K562 (cell line): ENCODE data around the gene PIP4K2A. TPM values are rescaled to one million over a fixed set of nuclear protein-coding genes. Genes with fewer than 3 reads are reported as not detected.

Experiments used
- ATAC-seq: fragments of 200-7000 bp; cut with Tn5 transposase; 3 replicates; pipeline ENCODE4 v1.9.1; 2020; ENCODE audit warnings: moderate library complexity
- BruUV-seq: library from RNA; stranded (reverse); fragments of 400-500 nt; replicated peaks from 2 replicates; lab custom pipeline; 2021; lab: Mats Ljungman, UMichigan
- CTCF ChIA-PET: fragments of 300-600 bp; formaldehyde crosslinking; extraction: SDS; loops from one replicate; lab custom pipeline; 2021; ENCODE audit warnings: low intra/inter-chr PET ratio; lab: Yijun Ruan, JAX
- POLR2A ChIA-PET: fragments of 300-600, 350-650 bp; sonication (Branson Sonifier 250); formaldehyde crosslinking; extraction: SDS; loops from one replicate; lab custom pipeline; 2021; ENCODE audit warnings: antibody characterized with exemption, inconsistent platforms; lab: Yijun Ruan, JAX
- DNase-seq, 4 experiments: peaks; one replicate each; pipeline versions ENCODE4 v3.0.0 to v3.0.0-alpha.2; 2011 to 2018; ENCODE audit warnings: low spot score in 3 of 4, mixed read lengths in 3 of 4; ENCODE audit errors: extremely low read depth in 1 of 4
- FAIRE-seq: peaks from 2 replicates; lab custom pipeline; 2011; peaks lifted over from hg19 to GRCh38; lab: Jason Lieb, UNC
- H2AFZ ChIP-seq: 2 replicates; pipeline ENCODE4 v1.6.0; 2011; ENCODE audit warnings: low read depth, low read length, control low read depth, inconsistent platforms
- H3K27ac ChIP-seq: fragments of 200-600 bp; 3 replicates; pipeline ENCODE4 v1.8.0; 2011; ENCODE audit warnings: low read depth, mild to moderate bottlenecking, control low read depth, inconsistent platforms, low read length, moderate library complexity, mixed read lengths; ENCODE audit errors: extremely low read depth
- H3K27me3 ChIP-seq, 2 experiments: fragments of 300-600 bp in 1 of 2; 2 replicates in 1 of 2; 3 replicates in 1 of 2; pipeline versions ENCODE4 v1.6.0 to v1.8.0; 2011; ENCODE audit warnings: inconsistent platforms in 2 of 2, low read length in 2 of 2, mild to moderate bottlenecking in 1 of 2, mixed read lengths in 1 of 2, moderate library complexity in 1 of 2; ENCODE audit not compliant: control insufficient read depth in 2 of 2, insufficient read depth in 2 of 2
- H3K36me3 ChIP-seq: fragments of 300-600 bp; 3 replicates; pipeline ENCODE4 v1.8.0; 2011; ENCODE audit warnings: mild to moderate bottlenecking, low read length, inconsistent platforms; ENCODE audit not compliant: control insufficient read depth, insufficient read depth
- H3K4me1 ChIP-seq, 2 experiments: fragments of 200-600 bp in 1 of 2; replicated peaks in 1 of 2; 2 replicates in 1 of 2; 3 replicates in 1 of 2; pipeline versions ENCODE4 v1.5.1 to v1.8.0; 2011; ENCODE audit warnings: inconsistent platforms in 2 of 2, low read length in 2 of 2, mild to moderate bottlenecking in 1 of 2, mixed read lengths in 1 of 2, moderate library complexity in 1 of 2; ENCODE audit not compliant: control insufficient read depth in 2 of 2, insufficient read depth in 2 of 2
- H3K4me2 ChIP-seq: 2 replicates; pipeline ENCODE4 v1.6.1; 2011; ENCODE audit warnings: low read length, control low read depth, inconsistent platforms, mixed read lengths; ENCODE audit not compliant: insufficient read depth
- H3K4me3 ChIP-seq: fragments of 200-600 bp; sonication (generic), shearing (Covaris generic); 2 replicates; pipeline ENCODE4 v1.5.1; 2016; ENCODE audit warnings: control low read depth, inconsistent platforms
- H3K79me2 ChIP-seq: fragments of 200-600 bp; 3 replicates; pipeline ENCODE4 v1.8.0; 2011; ENCODE audit warnings: low read length, inconsistent platforms; ENCODE audit not compliant: control insufficient read depth, insufficient read depth
- H3K9ac ChIP-seq, 2 experiments: 2 replicates each; pipeline versions ENCODE4 v1.6.0 to v1.6.1; 2011; ENCODE audit warnings: low read depth in 2 of 2, low read length in 2 of 2, control low read depth in 1 of 2, inconsistent platforms in 1 of 2, mild to moderate bottlenecking in 1 of 2, mixed read lengths in 1 of 2; ENCODE audit not compliant: insufficient read depth in 1 of 2
- H3K9me1 ChIP-seq: one replicate; pipeline ENCODE4 v1.6.0; 2011; ENCODE audit warnings: inconsistent platforms, mild to moderate bottlenecking, low read length, moderate library complexity; ENCODE audit not compliant: control insufficient read depth, insufficient read depth
- H3K9me3 ChIP-seq: replicated peaks from 2 replicates; pipeline ENCODE4 v1.5.1; 2011; ENCODE audit warnings: low read depth, low read length, inconsistent platforms; ENCODE audit not compliant: control insufficient read depth, insufficient read depth
- H4K20me1 ChIP-seq: replicated peaks from 2 replicates; pipeline ENCODE4 v1.6.1; 2011; ENCODE audit warnings: low read length, inconsistent platforms, mixed read lengths; ENCODE audit not compliant: control insufficient read depth, insufficient read depth
- CREB1 ChIP-seq, 2 experiments: sonication (generic) in 1 of 2; formaldehyde crosslinking in 1 of 2; IDR thresholded peaks; 2 replicates each; pipeline versions ENCODE4 v1.6.1 to v1.8.0; 2012 to 2022; ENCODE audit warnings: inconsistent platforms in 1 of 2, mild to moderate bottlenecking in 1 of 2, missing genetic modification reagents in 1 of 2, moderate library complexity in 1 of 2
- KDM5B ChIP-seq: fragments of 200-600 bp; sonication (generic); IDR thresholded peaks from 2 replicates; pipeline ENCODE4 v1.6.1; 2012; ENCODE audit warnings: low read depth, mild to moderate bottlenecking, moderate library complexity, low read length, control low read depth, inconsistent platforms; ENCODE audit not compliant: insufficient replicate concordance
- NFIC ChIP-seq: fragments of 450-650 bp; IDR thresholded peaks from 2 replicates; pipeline ENCODE4 v1.6.1; 2017; ENCODE audit warnings: mild to moderate bottlenecking, inconsistent platforms
- ZC3H11A ChIP-seq: IDR thresholded peaks from 2 replicates; pipeline ENCODE4 v1.6.1; 2012; ENCODE audit warnings: low read depth, low read length, improper control_type of control experiment
- ZNF318 ChIP-seq, 2 experiments: fragments of 450-650 bp; IDR thresholded peaks; 2 replicates each; pipeline ENCODE4 v1.6.1; 2016; ENCODE audit warnings: mild to moderate bottlenecking in 2 of 2, borderline replicate concordance in 1 of 2, low read depth in 1 of 2, moderate library complexity in 1 of 2
- ZNF707 ChIP-seq: fragments of 250-450 bp; sonication (Bioruptor Pico); conservative IDR thresholded peaks from 2 replicates; pipeline ENCODE4 v1.8.0; 2022; ENCODE audit warnings: inconsistent platforms, mild to moderate bottlenecking, moderate library complexity
- WGBS: fragments of 100-300 bp; shearing (Covaris generic); methylation state at CpG from one replicate; pipeline ENCODE4 v1.1.6; 2016; ENCODE audit warnings: low coverage, mixed read lengths; ENCODE audit not compliant: insufficient coverage; ENCODE audit errors: missing lambda C conversion rate; 5-methylcytosine and 5-hydroxymethylcytosine counted together
- in situ Hi-C: fragments of 300-500 bp; cut with MboI; formaldehyde crosslinking; loops from 4 replicates; pipeline ENCODE4 v1.15.0; 2018; ENCODE audit warnings: inconsistent platforms, mixed read lengths
- intact Hi-C: fragments of 100-400 bp; cut with micrococcal nuclease; formaldehyde crosslinking; loops from 2 replicates; pipeline ENCODE4 v1.14.2; 2022
- polyA plus RNA-seq, 8 experiments: library from polyadenylated mRNA; depleted of rRNA in 4 of 8; stranded (reverse) in 5 of 8; unstranded in 3 of 8; fragments of >200 nt; fragmentation: Nextera tagmentation in 2 of 8; fragmentation: Illumina TruSeq in 1 of 8; extraction: Ambion mirVana in 2 of 8; extraction: Trizol in 1 of 8; gene quantifications; 2 replicates each; pipeline versions ENCODE4 v1.2.1 to v1.2.3, GENCODE V29; 2011 to 2014; ENCODE audit warnings: inconsistent platforms in 1 of 8, missing spikeins in 1 of 8
- total RNA-seq, 7 experiments: library from RNA; depleted of rRNA in 6 of 7; stranded (reverse); fragments of >200 nt in 6 of 7; fragmentation: Illumina TruSeq in 2 of 7; extraction: Trizol in 2 of 7; gene quantifications; 2 replicates each; pipeline versions ENCODE4 v1.2.1 to v1.2.3, GENCODE V29; 2011 to 2021; ENCODE audit warnings: low replicate concordance in 1 of 7

Gene PIP4K2A
- total and polyA plus RNA-seq, 9 of the 15 experiments (the other 6 are each of a cell fraction or from before 2014, with no cell fraction given) = 35.6 to 117 (median 71.9) TPM

- no peak for TF ChIP-seq ZNF318 (IDR thresholded peaks at IDR 0.05; ENCODE audit: borderline replicate concordance in 1 of 2, low read depth in 1 of 2)
These were observed 70.6 kb downstream of the PIP4K2A start (continued) for GRCh38 chr10:22643775-22644174.

- POLR2A ChIA-PET = interaction anchor here (0.6 to 2.5 kb wide), 3 partner anchors 11 to 850 kb away, joined by 3 to 20 read pairs (median 4); no protein-coding TSS in a partner anchor
- Histone ChIP-seq H3K4me2 (no peak overlapping the region), H3K4me3 (no peak overlapping the region), H3K27me3 (no peaks in the 10 kb centered on the region), H3K9me3 (no peaks in the 10 kb centered on the region), H3K9me1 (peaks cover 7% of the 10 kb centered on the region), H3K27ac (no peak overlapping the region), H3K36me3 (no peaks in the 10 kb centered on the region; the same call in 2 of the 3 replicates), H3K4me1 (peaks cover 10 to 38% of the 10 kb centered on the region in 2 experiments), H4K20me1 (peaks cover 11% of the 10 kb centered on the region; the same call in 1 of the 2 replicates), H2AFZ (no peak overlapping the region), H3K9ac (no peak overlapping the region), H3K79me2 (peaks cover 97% of the 10 kb centered on the region)
- FAIRE-seq = no peak
- WGBS = 25% methylated on average over 3 of the region's 4 CpGs
- intact Hi-C loops = no loop called here
- in situ Hi-C loops = no loop called here
- no peak for DNase-seq
- ATAC-seq = no peak
- CTCF ChIA-PET = no interaction called here
- no TSS peak for BruUV-seq
- no peak for TF ChIP-seq KDM5B
- TF ChIP-seq NFIC = peak; percentile 75
- no peak for TF ChIP-seq ZC3H11A
- no peak for TF ChIP-seq ZNF707 (CRISPR knock-in tag)
- TF ChIP-seq CREB1 (IDR thresholded peaks at IDR 0.05) = no peak
- no peak for TF ChIP-seq CREB1 (CRISPR knock-in tag; IDR thresholded peaks at IDR 0.05)
- TF ChIP-seq, all 486 proteins: peak for 1
These were observed 71.3 kb downstream of the PIP4K2A start for GRCh38 chr10:22643116-22643515.
